Measurements from ENCODE around the gene ENO4. TPM values are rescaled to one million over a fixed set of nuclear protein-coding genes. Genes with fewer than 3 reads are reported as not detected.
A peak's percentile ranks its signal among the peaks of the same experiment; 100 is the strongest.

Gene ENO4
- total and polyA plus RNA-seq, 12 donors, result 0.11 to 0.19 (median 0.13) TPM; not detected in 9

GRCh38 chr10:116912162-116912561 lies 62.9 kb downstream of the ENO4 start:
- no peak for TF ChIP-seq CTCF (IDR thresholded peaks at IDR 0.05)

GRCh38 chr10:116913695-116914094 lies 64.4 kb downstream of the ENO4 start:
- Histone ChIP-seq H3K9me3 (no peaks in the 10 kb centered on the region), H3K36me3 (peaks cover 0 to 8% (median 0%) of the 10 kb centered on the region in 9 donors), H3K4me3 (no peak overlapping the region), H3K4me1 (peaks cover 0 to 4% (median 0%) of the 10 kb centered on the region in 9 donors), H3K27me3 (no peaks in the 10 kb centered on the region), H3K27ac (no peak overlapping the region)
- DNase-seq, result peak in 1 of 2 donors; percentile 27
- ATAC-seq, result peak in 3 of 8 donors; percentile 57 to 71 (median 57)
- intact Hi-C loops (cut with DNase I), result no loop called here
- no peak for TF ChIP-seq CTCF (IDR thresholded peaks at IDR 0.05)
- 63 to 74% methylated on average over 1 of the region's 1 CpG for WGBS, 2 donors

More at GRCh38 chr10:116912162-116912561, 62.9 kb downstream of the ENO4 start:
- intact Hi-C loops (cut with DNase I), result no loop called here
- WGBS, 2 donors, result 35 to 44% methylated on average over 1 of the region's 1 CpG
- peaks cover 0 to 4% (median 0%) of the 10 kb centered on the region in 9 donors for H3K4me1 ChIP-seq
- ATAC-seq (peak in 1 of 8 donors; percentile 25), DNase-seq (no peak)
- no peaks in the 10 kb centered on the region for H3K9me3 ChIP-seq
- H3K36me3 ChIP-seq, result peaks cover 0 to 8% (median 0%) of the 10 kb centered on the region in 9 donors
- H3K4me3 ChIP-seq, result no peak overlapping the region
- no peaks in the 10 kb centered on the region for H3K27me3 ChIP-seq
- H3K27ac ChIP-seq, result no peak overlapping the region

- ATAC-seq, result no peak
- TF ChIP-seq CTCF (IDR thresholded peaks at IDR 0.05), result no peak
- intact Hi-C loops (cut with DNase I), result no loop called here
These were observed 66.0 kb downstream of the ENO4 start for GRCh38 chr10:116915340-116915739.

GRCh38 chr10:116917481-116917880 lies 68.2 kb downstream of the ENO4 start:
- peaks cover 0 to 24% (median 0%) of the 10 kb centered on the region in 9 donors for H3K36me3 ChIP-seq
- ATAC-seq (no peak), DNase-seq (no peak)
- no peak overlapping the region for H3K4me3 ChIP-seq
- 86 to 87% methylated on average over 3 of the region's 3 CpGs for WGBS, 2 donors
- no peaks in the 10 kb centered on the region for H3K27me3 ChIP-seq
- TF ChIP-seq CTCF (IDR thresholded peaks at IDR 0.05), result no peak
- no peaks in the 10 kb centered on the region for H3K4me1 ChIP-seq
- H3K9me3 ChIP-seq, result no peaks in the 10 kb centered on the region
- intact Hi-C loops (cut with DNase I), result no loop called here
- H3K27ac ChIP-seq, result no peak overlapping the region

More at GRCh38 chr10:116915340-116915739, 66.0 kb downstream of the ENO4 start:
- H3K36me3 ChIP-seq, result peaks cover 0 to 12% (median 0%) of the 10 kb centered on the region in 9 donors
- no peak overlapping the region for H3K4me3 ChIP-seq
- 82 to 88% methylated on average over 2 of the region's 2 CpGs for WGBS, 2 donors
- no peaks in the 10 kb centered on the region for H3K27me3 ChIP-seq
- no peaks in the 10 kb centered on the region for H3K9me3 ChIP-seq
- no peak overlapping the region for H3K27ac ChIP-seq
- peaks cover 0 to 4% (median 0%) of the 10 kb centered on the region in 9 donors for H3K4me1 ChIP-seq
- DNase-seq, result no peak

All from heart right ventricle (tissue), 16 donors.